GM12878 (cell line): ENCODE results near the gene AJM1.

Experiments used
- EP300 ChIP-seq, 2 experiments: fragments of 150-350 bp in 1 of 2; IDR thresholded peaks; 2 replicates each; pipeline ENCODE4 v1.6.1; 2011 to 2012; ENCODE audit warnings: low read depth in 2 of 2, low read length in 2 of 2, borderline replicate concordance in 1 of 2, improper control_type of control experiment in 1 of 2, inconsistent platforms in 1 of 2; ENCODE audit not compliant: control insufficient read depth in 1 of 2
- JUND ChIP-seq: IDR thresholded peaks from 2 replicates; pipeline ENCODE4 v1.6.1; 2012; ENCODE audit warnings: low read depth, mild to moderate bottlenecking, low read length, improper control_type of control experiment, moderate library complexity
- POLR2A ChIP-seq: IDR thresholded peaks from 2 replicates; pipeline ENCODE4 v1.6.1; 2011; ENCODE audit warnings: low read depth, mild to moderate bottlenecking, low read length
- REST ChIP-seq: IDR thresholded peaks from 2 replicates; pipeline ENCODE4 v1.6.1; 2012; ENCODE audit warnings: mild to moderate bottlenecking, low read depth, low read length
- SMC3 ChIP-seq: IDR thresholded peaks from 2 replicates; pipeline ENCODE4 v1.6.1; 2011; ENCODE audit warnings: low read length, improper control_type of control experiment, borderline replicate concordance

GRCh38 chr9:136829412-136829811, 12.9 kb upstream of the AJM1 start:
- no peak for TF ChIP-seq SMC3
- no peak for TF ChIP-seq POLR2A
- TF ChIP-seq JUND: no peak
- TF ChIP-seq REST: no peak
- no peak for TF ChIP-seq EP300 (IDR thresholded peaks at IDR 0.05; ENCODE audit: borderline replicate concordance in 1 of 2, control insufficient read depth in 1 of 2, low read depth in 2 of 2, low read length in 2 of 2)
